ENCODE data around the gene EIF3L. TPM values are rescaled to one million over a fixed set of nuclear protein-coding genes. Genes with fewer than 3 reads are reported as not detected.

Gene EIF3L
- polyA plus RNA-seq, 1 donor from 2014 or later, result 352 TPM

DNA sequence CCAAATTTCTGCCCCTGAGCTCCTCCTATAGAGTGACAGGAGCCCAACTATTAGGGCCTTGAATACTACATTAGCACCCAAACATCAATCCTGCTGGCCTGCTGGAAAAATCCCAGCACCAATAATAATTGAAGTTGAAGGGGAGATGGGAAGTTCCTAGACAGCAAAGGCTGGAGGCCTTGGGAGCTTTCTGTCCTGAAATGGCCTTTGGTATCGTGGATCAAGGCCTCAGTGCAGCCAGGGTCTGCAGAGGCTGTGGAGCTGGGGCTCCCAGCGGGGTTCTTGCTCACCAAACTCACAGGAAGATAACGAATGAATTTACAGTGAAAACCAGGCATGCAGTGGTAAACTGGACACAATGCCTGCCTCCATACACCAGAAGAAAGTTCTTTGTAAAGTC, 47.7 kb downstream of the EIF3L start:
- H3K9me2 ChIP-seq (ENCODE audit: insufficient read depth, low read length), result no peaks in the 10 kb centered on the region
- H4K20me1 ChIP-seq (ENCODE audit: insufficient read depth), result no peaks in the 10 kb centered on the region
- H3K27ac ChIP-seq (ENCODE audit: low read length), result no peak overlapping the region
- H3K9ac ChIP-seq (ENCODE audit: low read length), result no peak overlapping the region
- no peak overlapping the region for H3K4me3 ChIP-seq (ENCODE audit: low read length)
- H2AFZ ChIP-seq (ENCODE audit: low read depth, low read length), result no peak overlapping the region
- no peaks in the 10 kb centered on the region for H3F3A ChIP-seq (ENCODE audit: insufficient read depth, low read length, poor library complexity, severe bottlenecking)
- no peaks in the 10 kb centered on the region for H3K9me3 ChIP-seq (ENCODE audit: low read length)
- TF ChIP-seq, protein P1, sequence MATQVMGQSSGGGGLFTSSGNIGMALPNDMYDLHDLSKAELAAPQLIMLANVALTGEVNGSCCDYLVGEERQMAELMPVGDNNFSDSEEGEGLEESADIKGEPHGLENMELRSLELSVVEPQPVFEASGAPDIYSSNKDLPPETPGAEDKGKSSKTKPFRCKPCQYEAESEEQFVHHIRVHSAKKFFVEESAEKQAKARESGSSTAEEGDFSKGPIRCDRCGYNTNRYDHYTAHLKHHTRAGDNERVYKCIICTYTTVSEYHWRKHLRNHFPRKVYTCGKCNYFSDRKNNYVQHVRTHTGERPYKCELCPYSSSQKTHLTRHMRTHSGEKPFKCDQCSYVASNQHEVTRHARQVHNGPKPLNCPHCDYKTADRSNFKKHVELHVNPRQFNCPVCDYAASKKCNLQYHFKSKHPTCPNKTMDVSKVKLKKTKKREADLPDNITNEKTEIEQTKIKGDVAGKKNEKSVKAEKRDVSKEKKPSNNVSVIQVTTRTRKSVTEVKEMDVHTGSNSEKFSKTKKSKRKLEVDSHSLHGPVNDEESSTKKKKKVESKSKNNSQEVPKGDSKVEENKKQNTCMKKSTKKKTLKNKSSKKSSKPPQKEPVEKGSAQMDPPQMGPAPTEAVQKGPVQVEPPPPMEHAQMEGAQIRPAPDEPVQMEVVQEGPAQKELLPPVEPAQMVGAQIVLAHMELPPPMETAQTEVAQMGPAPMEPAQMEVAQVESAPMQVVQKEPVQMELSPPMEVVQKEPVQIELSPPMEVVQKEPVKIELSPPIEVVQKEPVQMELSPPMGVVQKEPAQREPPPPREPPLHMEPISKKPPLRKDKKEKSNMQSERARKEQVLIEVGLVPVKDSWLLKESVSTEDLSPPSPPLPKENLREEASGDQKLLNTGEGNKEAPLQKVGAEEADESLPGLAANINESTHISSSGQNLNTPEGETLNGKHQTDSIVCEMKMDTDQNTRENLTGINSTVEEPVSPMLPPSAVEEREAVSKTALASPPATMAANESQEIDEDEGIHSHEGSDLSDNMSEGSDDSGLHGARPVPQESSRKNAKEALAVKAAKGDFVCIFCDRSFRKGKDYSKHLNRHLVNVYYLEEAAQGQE (IDR thresholded peaks at IDR 0.05; ENCODE audit: borderline replicate concordance), result no peak
- TF ChIP-seq RAD21 (conservative IDR thresholded peaks at IDR 0.05) (no peak), POLR2AphosphoS5 (IDR thresholded peaks at IDR 0.05) (no peak), SMC3 (conservative IDR thresholded peaks at IDR 0.05; ENCODE audit: poor library complexity) (no peak), EP300 (conservative IDR thresholded peaks at IDR 0.05; ENCODE audit: poor library complexity, severe bottlenecking) (no peak), EZH2 (IDR thresholded peaks at IDR 0.05; ENCODE audit: borderline replicate concordance, insufficient read depth, low read length, poor library complexity, severe bottlenecking) (no peak), MXI1 (conservative IDR thresholded peaks at IDR 0.05; ENCODE audit: poor library complexity, severe bottlenecking) (no peak), TAF1 (IDR thresholded peaks at IDR 0.05; ENCODE audit: low read depth) (no peak)
- TF ChIP-seq, protein P2, sequence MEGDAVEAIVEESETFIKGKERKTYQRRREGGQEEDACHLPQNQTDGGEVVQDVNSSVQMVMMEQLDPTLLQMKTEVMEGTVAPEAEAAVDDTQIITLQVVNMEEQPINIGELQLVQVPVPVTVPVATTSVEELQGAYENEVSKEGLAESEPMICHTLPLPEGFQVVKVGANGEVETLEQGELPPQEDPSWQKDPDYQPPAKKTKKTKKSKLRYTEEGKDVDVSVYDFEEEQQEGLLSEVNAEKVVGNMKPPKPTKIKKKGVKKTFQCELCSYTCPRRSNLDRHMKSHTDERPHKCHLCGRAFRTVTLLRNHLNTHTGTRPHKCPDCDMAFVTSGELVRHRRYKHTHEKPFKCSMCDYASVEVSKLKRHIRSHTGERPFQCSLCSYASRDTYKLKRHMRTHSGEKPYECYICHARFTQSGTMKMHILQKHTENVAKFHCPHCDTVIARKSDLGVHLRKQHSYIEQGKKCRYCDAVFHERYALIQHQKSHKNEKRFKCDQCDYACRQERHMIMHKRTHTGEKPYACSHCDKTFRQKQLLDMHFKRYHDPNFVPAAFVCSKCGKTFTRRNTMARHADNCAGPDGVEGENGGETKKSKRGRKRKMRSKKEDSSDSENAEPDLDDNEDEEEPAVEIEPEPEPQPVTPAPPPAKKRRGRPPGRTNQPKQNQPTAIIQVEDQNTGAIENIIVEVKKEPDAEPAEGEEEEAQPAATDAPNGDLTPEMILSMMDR (IDR thresholded peaks at IDR 0.05; ENCODE audit: poor library complexity, severe bottlenecking), result no peak
- no peaks in the 10 kb centered on the region for H3K79me2 ChIP-seq (replicated peaks; ENCODE audit: insufficient read depth, low read length)
- H3K4me2 ChIP-seq (ENCODE audit: low read length), result no peak overlapping the region
- no peaks in the 10 kb centered on the region for H3K36me3 ChIP-seq (ENCODE audit: insufficient read depth, low read length)
- H3K27me3 ChIP-seq (ENCODE audit: insufficient read depth, low read depth, low read length), result no peaks in the 10 kb centered on the region

DNA sequence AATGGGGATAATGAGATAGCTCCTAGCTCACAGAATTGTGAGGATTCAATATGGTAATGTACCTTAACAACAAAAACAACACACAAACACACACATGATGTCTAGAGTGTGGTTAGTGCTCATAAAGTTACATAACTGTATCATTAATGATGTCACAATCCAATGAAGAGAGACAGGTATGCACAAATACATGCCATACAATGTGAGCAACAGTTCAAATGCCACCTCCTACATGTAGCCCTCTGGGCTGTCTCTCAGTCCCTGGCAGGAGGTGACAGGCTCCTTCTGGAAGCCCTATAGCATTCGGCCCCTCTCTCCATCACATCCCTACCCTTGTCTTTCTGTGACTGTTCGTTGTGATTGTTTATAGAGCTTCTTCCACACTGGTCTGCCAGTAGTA, 48.6 kb downstream of the EIF3L start:
- Histone ChIP-seq H4K20me1 (ENCODE audit: insufficient read depth) (no peaks in the 10 kb centered on the region), H3K27me3 (ENCODE audit: insufficient read depth, low read depth, low read length) (no peaks in the 10 kb centered on the region), H2AFZ (ENCODE audit: low read depth, low read length) (no peak overlapping the region), H3K9me3 (ENCODE audit: low read length) (no peaks in the 10 kb centered on the region), H3K4me3 (ENCODE audit: low read length) (no peak overlapping the region), H3K36me3 (ENCODE audit: insufficient read depth, low read length) (no peaks in the 10 kb centered on the region), H3K4me2 (ENCODE audit: low read length) (no peak overlapping the region), H3K27ac (ENCODE audit: low read length) (no peak overlapping the region), H3K9me2 (ENCODE audit: insufficient read depth, low read length) (no peaks in the 10 kb centered on the region), H3F3A (ENCODE audit: insufficient read depth, low read length, poor library complexity, severe bottlenecking) (no peaks in the 10 kb centered on the region), H3K79me2 (replicated peaks; ENCODE audit: insufficient read depth, low read length) (no peaks in the 10 kb centered on the region), H3K9ac (ENCODE audit: low read length) (no peak overlapping the region)
- TF ChIP-seq POLR2AphosphoS5 (IDR thresholded peaks at IDR 0.05), result no peak
- TF ChIP-seq TAF1 (IDR thresholded peaks at IDR 0.05; ENCODE audit: low read depth), result no peak
- no peak for TF ChIP-seq MXI1 (conservative IDR thresholded peaks at IDR 0.05; ENCODE audit: poor library complexity, severe bottlenecking)
- TF ChIP-seq, protein P2 (IDR thresholded peaks at IDR 0.05; ENCODE audit: poor library complexity, severe bottlenecking), result no peak
- TF ChIP-seq, protein P1 (IDR thresholded peaks at IDR 0.05; ENCODE audit: borderline replicate concordance), result no peak
- TF ChIP-seq EP300 (conservative IDR thresholded peaks at IDR 0.05; ENCODE audit: poor library complexity, severe bottlenecking), result no peak
- no peak for TF ChIP-seq RAD21 (conservative IDR thresholded peaks at IDR 0.05)
- no peak for TF ChIP-seq EZH2 (IDR thresholded peaks at IDR 0.05; ENCODE audit: borderline replicate concordance, insufficient read depth, low read length, poor library complexity, severe bottlenecking)
- no peak for TF ChIP-seq SMC3 (conservative IDR thresholded peaks at IDR 0.05; ENCODE audit: poor library complexity)
